Kidney tubule cell (primary cell): ENCODE results near the gene HTR7.
A peak's percentile ranks its signal among the peaks of the same experiment; 100 is the strongest.
"Not testable (repeated sequence)": the region's sequence is repeated elsewhere in the genome, so short reads cannot be mapped to it uniquely, and the experiment has no call there.

Experiments used
- DNase-seq: peaks from one replicate; pipeline ENCODE4 v3.0.0-alpha.2; 2018; ENCODE audit warnings: low spot score

HTR7 gene

GRCh38 chr10:90857635-90858460, at the start of gene HTR7:
HTR7 (minus strand) TSS chr10:90858039; CDS start chr10:90857671, 368 bp downstream.
- peak; percentile 38 for DNase-seq

- no peak for DNase-seq
These were observed 48.8 kb upstream of the HTR7 start for GRCh38 chr10:90906596-90906995.

GRCh38 chr10:90905925-90906324, 48.1 kb upstream of the HTR7 start:
- no peak for DNase-seq

GRCh38 chr10:90896916-90897315, 39.1 kb upstream of the HTR7 start:
- DNase-seq = not testable (repeated sequence)

- no peak for DNase-seq
These were observed 35.4 kb upstream of the HTR7 start for GRCh38 chr10:90893190-90893589.

GRCh38 chr10:90890347-90890746, 32.5 kb upstream of the HTR7 start:
- no peak for DNase-seq

- DNase-seq = no peak
These were observed 31.8 kb upstream of the HTR7 start for GRCh38 chr10:90889636-90890035.

GRCh38 chr10:90888387-90888786, 30.5 kb upstream of the HTR7 start:
- DNase-seq = no peak

- DNase-seq = no peak
These were observed 29.7 kb upstream of the HTR7 start for GRCh38 chr10:90887555-90887954.

GRCh38 chr10:90885176-90885575, 27.3 kb upstream of the HTR7 start:
- no peak for DNase-seq

- no peak for DNase-seq
These were observed 26.6 kb upstream of the HTR7 start for GRCh38 chr10:90884431-90884830.

- DNase-seq = peak; percentile 42
These were observed 22.4 kb upstream of the HTR7 start for GRCh38 chr10:90880059-90880719.

- no peak for DNase-seq
These were observed 21.2 kb upstream of the HTR7 start for GRCh38 chr10:90879062-90879461.

GRCh38 chr10:90872648-90873020, 14.8 kb upstream of the HTR7 start:
- no peak for DNase-seq

- peak; percentile 82 for DNase-seq
These were observed 14.2 kb upstream of the HTR7 start, which contains the start of gene RPP30 for GRCh38 chr10:90871766-90872647. RPP30 (plus strand) TSS chr10:90871974; CDS start chr10:90871987, 13 bp downstream.

GRCh38 chr10:90871279-90871765, 13.5 kb upstream of the HTR7 start:
- peak; percentile 61 for DNase-seq

GRCh38 chr10:90866050-90866598, 8.3 kb upstream of the HTR7 start:
- DNase-seq = no peak

- DNase-seq = no peak
These were observed 7.6 kb upstream of the HTR7 start for GRCh38 chr10:90865401-90865800.

GRCh38 chr10:90862908-90863514, 5.2 kb upstream of the HTR7 start:
- DNase-seq = peak; percentile 30

GRCh38 chr10:90860790-90861189, 3.0 kb upstream of the HTR7 start:
- DNase-seq = no peak

- DNase-seq = peak; percentile 45
These were observed 1.5 kb upstream of the HTR7 start for GRCh38 chr10:90859321-90859751.
